Measurements from ENCODE around the gene SRPX2. TPM values are rescaled to one million over a fixed set of nuclear protein-coding genes. Genes with fewer than 3 reads are reported as not detected.
A peak's percentile ranks its signal among the peaks of the same experiment; 100 is the strongest.

The SRPX2 gene
- polyA plus RNA-seq, 3 donors: not detected

DNA sequence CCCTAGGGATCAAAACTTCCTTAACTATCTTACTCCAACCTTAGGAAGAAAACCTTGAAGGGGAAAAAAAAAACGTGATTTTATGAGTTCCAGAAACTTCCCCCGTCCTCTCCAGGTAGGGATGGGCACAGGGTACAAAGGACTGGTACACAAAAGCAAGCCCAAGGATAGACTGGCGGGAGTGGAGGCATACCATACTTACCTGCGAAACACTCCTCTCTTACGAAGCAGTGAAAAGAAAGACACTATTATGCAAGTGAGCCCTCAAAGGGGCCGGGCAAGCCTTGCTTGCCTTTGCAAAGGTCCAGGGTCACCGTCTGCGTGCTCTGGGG lies 8.0 kb upstream of the SRPX2 start:
- peaks cover 4% of the 10 kb centered on the region for H3K4me1 Mint-ChIP-seq
- WGBS (ENCODE audit: insufficient coverage): 47% methylated on average over 3 of the region's 8 CpGs
- H3K27ac Mint-ChIP-seq: no peak overlapping the region
- TF ChIP-seq CTCF (IDR thresholded peaks at IDR 0.05): no peak
- no peak for DNase-seq
- H3K27ac ChIP-seq (ENCODE audit: low read depth in 1 of 2, low read length in 2 of 2): no peak overlapping the region
- H3K27me3 Mint-ChIP-seq (ENCODE audit: low read depth in 3 of 3): peaks cover 45 to 73% (median 70%) of the 10 kb centered on the region in 3 donors
- no peaks in the 10 kb centered on the region for H3K79me2 ChIP-seq (ENCODE audit: insufficient read depth, low read length)
- H4K20me1 ChIP-seq (ENCODE audit: insufficient read depth, low read length): no peaks in the 10 kb centered on the region
- H3K4me2 ChIP-seq (replicated peaks; ENCODE audit: extremely low read depth, low read length, poor library complexity, severe bottlenecking): no peak overlapping the region
- H3K9ac ChIP-seq (ENCODE audit: insufficient read depth, low read length, poor library complexity, severe bottlenecking): no peak overlapping the region
- intact Hi-C loops (cut with micrococcal nuclease): no loop called here
- no peak overlapping the region for H2AFZ ChIP-seq (ENCODE audit: insufficient read depth, low read depth, low read length, poor library complexity, severe bottlenecking)
- H3K4me3 Mint-ChIP-seq: peak overlapping the region in 1 of 2 donors; percentile 62
- peaks cover 0 to 13% (median 4%) of the 10 kb centered on the region in 7 donors for H3K9me3 Mint-ChIP-seq
- peaks cover 0 to 11% of the 10 kb centered on the region in 2 donors for H3K9me3 ChIP-seq (replicated peaks in 1 of 2; ENCODE audit: control insufficient read depth in 1 of 2, insufficient read depth in 1 of 2, low read length in 2 of 2)
- H3K27me3 ChIP-seq (ENCODE audit: control insufficient read depth in 2 of 2, insufficient read depth in 2 of 2, low read length in 2 of 2): peaks cover 56 to 72% of the 10 kb centered on the region in 2 donors
- H3K36me3 ChIP-seq (replicated peaks in 1 of 2; ENCODE audit: control insufficient read depth in 1 of 2, insufficient read depth in 2 of 2, low read length in 2 of 2): no peaks in the 10 kb centered on the region
- no peak overlapping the region for H3K4me3 ChIP-seq (replicated peaks in 1 of 3; ENCODE audit: low read depth in 2 of 3, low read length in 3 of 3)
- H3K4me1 ChIP-seq (ENCODE audit: control insufficient read depth in 1 of 2, insufficient read depth in 2 of 2, low read length in 2 of 2): no peaks in the 10 kb centered on the region
- H3K36me3 Mint-ChIP-seq: peaks cover 0 to 3% of the 10 kb centered on the region in 2 donors

DNA sequence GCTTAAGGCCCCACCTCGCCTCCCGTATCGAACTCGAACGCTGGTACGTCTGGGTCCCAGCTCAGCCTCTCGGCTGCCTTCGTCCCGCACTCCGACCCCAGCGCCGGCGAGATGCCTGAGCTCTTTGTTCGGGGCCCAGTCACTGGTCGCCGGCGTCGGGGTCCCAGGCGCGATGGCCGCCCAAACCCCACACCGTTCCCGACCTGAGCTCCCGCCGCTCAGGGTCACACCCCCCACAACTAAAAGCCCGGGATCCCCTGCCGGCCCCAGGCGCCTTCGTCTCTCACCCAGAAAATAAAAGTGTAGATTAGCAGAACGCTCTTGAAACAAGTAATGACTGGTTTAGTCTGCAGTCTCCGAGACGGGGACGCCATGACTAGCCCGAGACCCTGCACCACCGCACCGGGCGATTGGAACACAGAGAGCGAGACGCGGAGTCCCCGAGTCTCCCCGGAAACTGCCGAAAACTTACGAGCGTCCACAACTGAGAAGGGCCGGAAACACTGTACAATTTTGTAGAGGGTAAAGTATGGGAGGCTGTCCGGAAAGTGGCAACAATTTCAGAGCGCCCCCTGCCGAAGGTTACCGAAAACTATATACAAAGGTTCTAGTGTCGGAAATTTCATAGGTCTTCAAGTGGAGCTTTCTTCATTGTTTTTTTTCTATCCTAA lies 7.5 kb upstream of the SRPX2 start, which contains the start of gene TSPAN6:
Gene TSPAN6, minus strand, starts transcription at position 486 of the 671 bp plus-strand sequence. Its CDS starts 112 bp downstream, at position 374.
- H3K27me3 Mint-ChIP-seq (ENCODE audit: low read depth in 3 of 3): peaks cover 47 to 74% (median 71%) of the 10 kb centered on the region in 3 donors
- no peak for DNase-seq
- peaks cover 0 to 3% of the 10 kb centered on the region in 2 donors for H3K36me3 Mint-ChIP-seq
- peak; percentile 28 for TF ChIP-seq CTCF (IDR thresholded peaks at IDR 0.05)
- H3K4me1 ChIP-seq (ENCODE audit: control insufficient read depth in 1 of 2, insufficient read depth in 2 of 2, low read length in 2 of 2): no peaks in the 10 kb centered on the region
- no peaks in the 10 kb centered on the region for H4K20me1 ChIP-seq (ENCODE audit: insufficient read depth, low read length)
- intact Hi-C loops (cut with micrococcal nuclease): no loop called here
- H2AFZ ChIP-seq (ENCODE audit: insufficient read depth, low read depth, low read length, poor library complexity, severe bottlenecking): no peak within 1 kb of the TSS
- H3K27ac Mint-ChIP-seq: no peak within 1 kb of the TSS
- H3K9me3 ChIP-seq (replicated peaks in 1 of 2; ENCODE audit: control insufficient read depth in 1 of 2, insufficient read depth in 1 of 2, low read length in 2 of 2): peaks cover 0 to 11% of the 10 kb centered on the region in 2 donors
- WGBS (ENCODE audit: insufficient coverage): 43% methylated on average over 8 of the region's 51 CpGs
- H3K9me3 Mint-ChIP-seq: peaks cover 0 to 13% (median 4%) of the 10 kb centered on the region in 7 donors
- H3K36me3 ChIP-seq (replicated peaks in 1 of 2; ENCODE audit: control insufficient read depth in 1 of 2, insufficient read depth in 2 of 2, low read length in 2 of 2): no peaks in the 10 kb centered on the region
- no peak within 1 kb of the TSS for H3K9ac ChIP-seq (ENCODE audit: insufficient read depth, low read length, poor library complexity, severe bottlenecking)
- H3K4me3 ChIP-seq (replicated peaks in 1 of 3; ENCODE audit: low read depth in 2 of 3, low read length in 3 of 3): no peak within 1 kb of the TSS
- peaks cover 53 to 67% of the 10 kb centered on the region in 2 donors for H3K27me3 ChIP-seq (ENCODE audit: control insufficient read depth in 2 of 2, insufficient read depth in 2 of 2, low read length in 2 of 2)
- no peaks in the 10 kb centered on the region for H3K79me2 ChIP-seq (ENCODE audit: insufficient read depth, low read length)
- H3K27ac ChIP-seq (ENCODE audit: low read depth in 1 of 2, low read length in 2 of 2): no peak within 1 kb of the TSS
- H3K4me2 ChIP-seq (replicated peaks; ENCODE audit: extremely low read depth, low read length, poor library complexity, severe bottlenecking): no peak within 1 kb of the TSS
- peaks cover 4% of the 10 kb centered on the region for H3K4me1 Mint-ChIP-seq
- peak within 1 kb of the TSS; percentile 70 to 86 for H3K4me3 Mint-ChIP-seq

Measured in CD14-positive monocyte (primary cell).